Nephron (organoid): ENCODE data around the gene ZNF462.

Experiments
- H3K27ac Mint-ChIP-seq, 3 experiments: 2 replicates each; pipeline ENCODE4 v1.8.0; 2020; ENCODE audit warnings: mixed read lengths in 3 of 3, mild to moderate bottlenecking in 2 of 3, moderate library complexity in 1 of 3
- H3K27me3 Mint-ChIP-seq: 2 replicates; pipeline ENCODE4 v1.8.0; 2021; ENCODE audit warnings: low read depth, mild to moderate bottlenecking, moderate library complexity, mixed read lengths
- H3K36me3 Mint-ChIP-seq: 2 replicates; pipeline ENCODE4 v1.8.0; 2020; ENCODE audit warnings: low read depth, mixed read lengths
- H3K4me1 Mint-ChIP-seq: 2 replicates; pipeline ENCODE4 v1.8.0; 2020; ENCODE audit warnings: mixed read lengths
- H3K4me3 Mint-ChIP-seq, 3 experiments: 2 replicates each; pipeline ENCODE4 v1.8.0; 2020; ENCODE audit warnings: mild to moderate bottlenecking in 3 of 3, mixed read lengths in 3 of 3, moderate library complexity in 2 of 3
- H3K9me3 Mint-ChIP-seq: 2 replicates; pipeline ENCODE4 v1.8.0; 2020; ENCODE audit warnings: mixed read lengths
- TF ChIP-seq, protein P1 (sequence below), 3 experiments: fragments of 200-600 bp; sonication (generic); IDR thresholded peaks; one replicate each; pipeline ENCODE4 v1.5.0; 2021; ENCODE audit warnings: antibody characterized with exemption in 3 of 3; ENCODE audit not compliant: unreplicated experiment in 3 of 3

The ZNF462 gene

DNA sequence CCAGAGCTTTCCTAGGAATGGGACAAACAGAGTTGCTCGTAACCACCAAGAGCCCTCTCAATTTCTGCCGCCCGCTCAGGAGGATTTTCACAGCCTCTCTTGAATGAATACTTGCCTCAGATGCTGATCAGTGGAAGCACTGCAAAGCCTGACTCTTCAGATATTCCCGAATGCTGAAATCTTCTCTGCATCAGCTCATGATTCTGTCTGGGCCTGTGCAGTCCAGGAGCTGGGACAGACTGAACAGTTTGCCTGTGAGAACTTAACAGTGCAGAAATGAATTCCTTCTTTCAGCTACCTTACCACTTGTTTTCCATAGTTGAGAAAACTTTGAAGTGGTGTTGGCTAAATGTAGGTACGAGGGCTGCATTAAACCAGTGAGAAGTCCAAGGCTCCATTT lies 17.1 kb downstream of the ZNF462 start:
- Mint-ChIP-seq H3K4me3 (no peak overlapping the region), H3K4me1 (peaks cover 67% of the 10 kb centered on the region), H3K36me3 (peaks cover 35% of the 10 kb centered on the region), H3K9me3 (no peaks in the 10 kb centered on the region), H3K27ac (peak overlapping the region; percentile 83 to 91 (median 84)), H3K27me3 (no peaks in the 10 kb centered on the region)
- TF ChIP-seq, protein P1, sequence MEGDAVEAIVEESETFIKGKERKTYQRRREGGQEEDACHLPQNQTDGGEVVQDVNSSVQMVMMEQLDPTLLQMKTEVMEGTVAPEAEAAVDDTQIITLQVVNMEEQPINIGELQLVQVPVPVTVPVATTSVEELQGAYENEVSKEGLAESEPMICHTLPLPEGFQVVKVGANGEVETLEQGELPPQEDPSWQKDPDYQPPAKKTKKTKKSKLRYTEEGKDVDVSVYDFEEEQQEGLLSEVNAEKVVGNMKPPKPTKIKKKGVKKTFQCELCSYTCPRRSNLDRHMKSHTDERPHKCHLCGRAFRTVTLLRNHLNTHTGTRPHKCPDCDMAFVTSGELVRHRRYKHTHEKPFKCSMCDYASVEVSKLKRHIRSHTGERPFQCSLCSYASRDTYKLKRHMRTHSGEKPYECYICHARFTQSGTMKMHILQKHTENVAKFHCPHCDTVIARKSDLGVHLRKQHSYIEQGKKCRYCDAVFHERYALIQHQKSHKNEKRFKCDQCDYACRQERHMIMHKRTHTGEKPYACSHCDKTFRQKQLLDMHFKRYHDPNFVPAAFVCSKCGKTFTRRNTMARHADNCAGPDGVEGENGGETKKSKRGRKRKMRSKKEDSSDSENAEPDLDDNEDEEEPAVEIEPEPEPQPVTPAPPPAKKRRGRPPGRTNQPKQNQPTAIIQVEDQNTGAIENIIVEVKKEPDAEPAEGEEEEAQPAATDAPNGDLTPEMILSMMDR (IDR thresholded peaks at IDR 0.05; ENCODE audit: unreplicated experiment in 3 of 3), result no peak

DNA sequence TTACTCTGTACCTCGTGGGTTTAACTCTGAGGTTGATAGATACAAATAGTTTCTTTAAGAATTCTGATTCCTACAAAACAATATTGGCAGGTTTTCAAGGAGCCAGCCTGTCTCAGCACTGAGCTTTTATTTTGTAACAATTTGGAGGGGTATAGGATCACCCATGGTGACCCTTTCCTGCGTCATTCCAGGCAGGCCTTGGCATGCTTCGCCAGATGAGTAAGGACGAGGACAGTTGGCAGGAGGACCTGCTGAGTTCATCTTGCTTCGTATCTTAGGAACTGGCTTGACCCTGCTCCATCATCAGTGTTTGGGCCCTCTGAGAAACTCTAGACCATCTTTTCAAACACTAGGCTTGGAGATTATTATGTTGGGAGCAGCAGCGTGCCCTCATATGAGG lies 17.9 kb downstream of the ZNF462 start:
- no peaks in the 10 kb centered on the region for H3K9me3 Mint-ChIP-seq
- peaks cover 61% of the 10 kb centered on the region for H3K4me1 Mint-ChIP-seq
- H3K27me3 Mint-ChIP-seq, result no peaks in the 10 kb centered on the region
- H3K27ac Mint-ChIP-seq, result peak overlapping the region; percentile 84 to 91 (median 85)
- H3K36me3 Mint-ChIP-seq, result peaks cover 33% of the 10 kb centered on the region
- TF ChIP-seq, protein P1 (IDR thresholded peaks at IDR 0.05; ENCODE audit: unreplicated experiment in 3 of 3), result no peak
- no peak overlapping the region for H3K4me3 Mint-ChIP-seq

DNA sequence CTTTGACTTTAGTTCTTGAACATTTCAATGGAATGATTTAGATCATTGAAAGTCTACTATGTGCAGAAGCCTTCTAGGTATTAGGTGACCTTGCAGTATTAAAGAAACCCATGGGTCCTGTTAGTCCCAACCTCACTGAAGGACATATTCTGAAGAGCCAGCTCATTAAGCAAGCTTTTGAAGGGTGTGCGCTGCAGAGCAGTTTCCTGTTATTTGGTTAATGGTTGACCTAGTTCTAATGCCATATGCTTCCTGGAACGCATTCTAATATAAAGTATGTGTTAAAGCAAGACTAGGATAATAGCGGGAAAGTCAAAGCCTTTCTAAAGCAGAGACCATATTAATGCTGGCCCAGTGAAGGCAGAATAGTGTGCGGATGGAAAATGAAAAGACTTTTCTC lies 20.1 kb downstream of the ZNF462 start:
- no peak overlapping the region for H3K4me3 Mint-ChIP-seq
- no peaks in the 10 kb centered on the region for H3K9me3 Mint-ChIP-seq
- peaks cover 50% of the 10 kb centered on the region for H3K36me3 Mint-ChIP-seq
- H3K27me3 Mint-ChIP-seq, result no peaks in the 10 kb centered on the region
- peak overlapping the region; percentile 45 to 91 (median 65) for H3K27ac Mint-ChIP-seq
- H3K4me1 Mint-ChIP-seq, result peaks cover 51% of the 10 kb centered on the region
- TF ChIP-seq, protein P1 (IDR thresholded peaks at IDR 0.05; ENCODE audit: unreplicated experiment in 3 of 3), result no peak

DNA sequence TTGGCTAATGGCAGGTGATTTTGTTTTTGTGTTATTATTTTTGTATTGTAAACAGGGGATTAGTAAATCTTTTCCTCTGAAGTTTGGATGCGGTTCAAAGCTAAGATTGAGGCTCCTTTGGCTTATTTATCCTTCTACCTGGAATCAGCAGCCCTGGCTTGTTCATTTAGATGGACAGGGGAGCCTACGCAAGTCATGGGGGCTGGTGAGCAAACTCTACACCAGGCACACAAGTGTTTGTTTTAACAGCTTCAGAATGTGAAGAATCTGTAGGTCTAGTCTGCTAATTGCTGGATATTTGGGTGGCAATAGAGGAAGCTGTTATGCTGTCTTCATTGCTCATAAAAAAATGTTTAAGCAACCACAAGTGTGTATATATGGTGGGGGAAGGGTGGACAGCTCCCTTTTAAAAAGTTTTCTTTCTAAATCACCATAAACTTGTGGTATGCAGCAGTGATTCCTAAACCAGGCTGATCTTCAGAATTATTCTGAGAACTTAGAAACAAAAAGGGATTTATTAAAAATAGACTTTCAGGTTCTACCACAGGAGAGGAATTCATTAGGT lies 20.7 kb downstream of the ZNF462 start:
- no peak overlapping the region for H3K4me3 Mint-ChIP-seq
- TF ChIP-seq, protein P1 (IDR thresholded peaks at IDR 0.05; ENCODE audit: unreplicated experiment in 3 of 3), result no peak
- no peaks in the 10 kb centered on the region for H3K27me3 Mint-ChIP-seq
- peak overlapping the region; percentile 45 to 91 (median 65) for H3K27ac Mint-ChIP-seq
- peaks cover 56% of the 10 kb centered on the region for H3K36me3 Mint-ChIP-seq
- H3K9me3 Mint-ChIP-seq, result no peaks in the 10 kb centered on the region
- peaks cover 44% of the 10 kb centered on the region for H3K4me1 Mint-ChIP-seq

DNA sequence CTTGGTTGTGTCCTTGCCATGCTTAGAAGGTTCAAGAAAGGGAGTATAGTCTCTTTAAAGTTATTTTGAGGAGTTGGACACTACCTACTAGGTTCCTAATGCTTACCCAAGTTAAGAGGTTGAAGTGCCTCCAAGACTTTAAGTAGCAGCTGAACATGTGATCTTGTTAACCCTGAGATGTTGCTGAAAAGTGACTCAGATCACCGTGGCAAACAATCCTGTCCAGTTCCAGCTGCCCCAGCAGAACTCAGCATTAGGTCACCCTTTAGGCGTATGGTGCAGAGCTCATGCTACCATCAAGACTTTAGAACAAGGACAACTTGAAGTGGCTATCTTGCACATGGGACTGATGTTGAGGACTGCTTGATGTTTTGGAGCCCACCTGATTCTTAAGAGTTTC lies 22.5 kb downstream of the ZNF462 start:
- Mint-ChIP-seq H3K4me1 (peaks cover 42% of the 10 kb centered on the region), H3K4me3 (no peak overlapping the region), H3K27ac (peak overlapping the region in 2 of 3 experiments; percentile 21 to 57), H3K27me3 (no peaks in the 10 kb centered on the region), H3K36me3 (peaks cover 55% of the 10 kb centered on the region), H3K9me3 (no peaks in the 10 kb centered on the region)
- TF ChIP-seq, protein P1 (IDR thresholded peaks at IDR 0.05; ENCODE audit: unreplicated experiment in 3 of 3), result no peak
